ENCODE results near the gene LRRC4C.

The LRRC4C gene

GRCh38 chr11:40606800-40607199 is 852.7 kb downstream of the LRRC4C start:
- ATAC-seq (ENCODE audit: insufficient read depth, low read depth) (no peak), DNase-seq (no peak)
- no peaks in the 10 kb centered on the region for H3K27me3 ChIP-seq (ENCODE audit: insufficient read depth, low read length, poor library complexity)
- no peak overlapping the region for H3K27ac ChIP-seq (ENCODE audit: low read length)
- no peak overlapping the region for H3K4me3 ChIP-seq (ENCODE audit: low read depth in 1 of 2, low read length in 2 of 2)
- no peak overlapping the region for H3K4me2 ChIP-seq (ENCODE audit: insufficient read depth, low read length)
- no peak overlapping the region for H2AFZ ChIP-seq (ENCODE audit: low read depth, low read length)
- no peaks in the 10 kb centered on the region for H3K79me2 ChIP-seq (ENCODE audit: insufficient read depth, low read length)
- no peaks in the 10 kb centered on the region for H3K4me1 ChIP-seq (ENCODE audit: insufficient read depth, low read length)
- no peaks in the 10 kb centered on the region for H4K20me1 ChIP-seq (ENCODE audit: insufficient read depth, low read length)
- TF ChIP-seq, protein P1, sequence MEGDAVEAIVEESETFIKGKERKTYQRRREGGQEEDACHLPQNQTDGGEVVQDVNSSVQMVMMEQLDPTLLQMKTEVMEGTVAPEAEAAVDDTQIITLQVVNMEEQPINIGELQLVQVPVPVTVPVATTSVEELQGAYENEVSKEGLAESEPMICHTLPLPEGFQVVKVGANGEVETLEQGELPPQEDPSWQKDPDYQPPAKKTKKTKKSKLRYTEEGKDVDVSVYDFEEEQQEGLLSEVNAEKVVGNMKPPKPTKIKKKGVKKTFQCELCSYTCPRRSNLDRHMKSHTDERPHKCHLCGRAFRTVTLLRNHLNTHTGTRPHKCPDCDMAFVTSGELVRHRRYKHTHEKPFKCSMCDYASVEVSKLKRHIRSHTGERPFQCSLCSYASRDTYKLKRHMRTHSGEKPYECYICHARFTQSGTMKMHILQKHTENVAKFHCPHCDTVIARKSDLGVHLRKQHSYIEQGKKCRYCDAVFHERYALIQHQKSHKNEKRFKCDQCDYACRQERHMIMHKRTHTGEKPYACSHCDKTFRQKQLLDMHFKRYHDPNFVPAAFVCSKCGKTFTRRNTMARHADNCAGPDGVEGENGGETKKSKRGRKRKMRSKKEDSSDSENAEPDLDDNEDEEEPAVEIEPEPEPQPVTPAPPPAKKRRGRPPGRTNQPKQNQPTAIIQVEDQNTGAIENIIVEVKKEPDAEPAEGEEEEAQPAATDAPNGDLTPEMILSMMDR (IDR thresholded peaks at IDR 0.05; ENCODE audit: borderline replicate concordance, extremely low read depth, low read length, poor library complexity, severe bottlenecking): no peak
- no peak for TF ChIP-seq EZH2 (IDR thresholded peaks at IDR 0.05; ENCODE audit: borderline replicate concordance, low read depth, low read length, severe bottlenecking)
- no peak overlapping the region for H3K9ac ChIP-seq (ENCODE audit: low read depth, low read length)
- no peaks in the 10 kb centered on the region for H3K36me3 ChIP-seq (ENCODE audit: insufficient read depth, low read length)
- H3K9me3 ChIP-seq (ENCODE audit: insufficient read depth, low read length, severe bottlenecking): no peaks in the 10 kb centered on the region

- TF ChIP-seq EZH2 (IDR thresholded peaks at IDR 0.05; ENCODE audit: borderline replicate concordance, low read depth, low read length, severe bottlenecking): no peak
- TF ChIP-seq, protein P1 (IDR thresholded peaks at IDR 0.05; ENCODE audit: borderline replicate concordance, extremely low read depth, low read length, poor library complexity, severe bottlenecking): no peak
- H3K4me1 ChIP-seq (ENCODE audit: insufficient read depth, low read length): no peaks in the 10 kb centered on the region
- no peak overlapping the region for H3K27ac ChIP-seq (ENCODE audit: low read length)
- H3K27me3 ChIP-seq (ENCODE audit: insufficient read depth, low read length, poor library complexity): no peaks in the 10 kb centered on the region
- ATAC-seq (ENCODE audit: insufficient read depth, low read depth) (no peak), DNase-seq (no peak)
- no peak overlapping the region for H3K4me2 ChIP-seq (ENCODE audit: insufficient read depth, low read length)
- H4K20me1 ChIP-seq (ENCODE audit: insufficient read depth, low read length): no peaks in the 10 kb centered on the region
- H3K36me3 ChIP-seq (ENCODE audit: insufficient read depth, low read length): no peaks in the 10 kb centered on the region
- H3K4me3 ChIP-seq (ENCODE audit: low read depth in 1 of 2, low read length in 2 of 2): no peak overlapping the region
- no peak overlapping the region for H3K9ac ChIP-seq (ENCODE audit: low read depth, low read length)
- H3K79me2 ChIP-seq (ENCODE audit: insufficient read depth, low read length): no peaks in the 10 kb centered on the region
- no peak overlapping the region for H2AFZ ChIP-seq (ENCODE audit: low read depth, low read length)
- no peaks in the 10 kb centered on the region for H3K9me3 ChIP-seq (ENCODE audit: insufficient read depth, low read length, severe bottlenecking)
Measured at GRCh38 chr11:40602866-40603552, 856.4 kb downstream of the LRRC4C start.

GRCh38 chr11:40597546-40598113 is 861.8 kb downstream of the LRRC4C start:
- Histone ChIP-seq H3K36me3 (ENCODE audit: insufficient read depth, low read length) (no peaks in the 10 kb centered on the region), H4K20me1 (ENCODE audit: insufficient read depth, low read length) (no peaks in the 10 kb centered on the region), H3K4me1 (ENCODE audit: insufficient read depth, low read length) (no peaks in the 10 kb centered on the region), H3K79me2 (ENCODE audit: insufficient read depth, low read length) (no peaks in the 10 kb centered on the region), H3K9ac (ENCODE audit: low read depth, low read length) (no peak overlapping the region), H3K27ac (ENCODE audit: low read length) (no peak overlapping the region), H2AFZ (ENCODE audit: low read depth, low read length) (no peak overlapping the region), H3K4me3 (ENCODE audit: low read depth in 1 of 2, low read length in 2 of 2) (no peak overlapping the region), H3K27me3 (ENCODE audit: insufficient read depth, low read length, poor library complexity) (no peaks in the 10 kb centered on the region), H3K9me3 (ENCODE audit: insufficient read depth, low read length, severe bottlenecking) (no peaks in the 10 kb centered on the region), H3K4me2 (ENCODE audit: insufficient read depth, low read length) (no peak overlapping the region)
- DNase-seq: no peak
- ATAC-seq (ENCODE audit: insufficient read depth, low read depth): no peak
- no peak for TF ChIP-seq EZH2 (IDR thresholded peaks at IDR 0.05; ENCODE audit: borderline replicate concordance, low read depth, low read length, severe bottlenecking)
- TF ChIP-seq, protein P1 (IDR thresholded peaks at IDR 0.05; ENCODE audit: borderline replicate concordance, extremely low read depth, low read length, poor library complexity, severe bottlenecking): no peak
